Measurements from ENCODE around the gene IL19.

Gene IL19, protein sequence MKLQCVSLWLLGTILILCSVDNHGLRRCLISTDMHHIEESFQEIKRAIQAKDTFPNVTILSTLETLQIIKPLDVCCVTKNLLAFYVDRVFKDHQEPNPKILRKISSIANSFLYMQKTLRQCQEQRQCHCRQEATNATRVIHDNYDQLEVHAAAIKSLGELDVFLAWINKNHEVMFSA

DNA sequence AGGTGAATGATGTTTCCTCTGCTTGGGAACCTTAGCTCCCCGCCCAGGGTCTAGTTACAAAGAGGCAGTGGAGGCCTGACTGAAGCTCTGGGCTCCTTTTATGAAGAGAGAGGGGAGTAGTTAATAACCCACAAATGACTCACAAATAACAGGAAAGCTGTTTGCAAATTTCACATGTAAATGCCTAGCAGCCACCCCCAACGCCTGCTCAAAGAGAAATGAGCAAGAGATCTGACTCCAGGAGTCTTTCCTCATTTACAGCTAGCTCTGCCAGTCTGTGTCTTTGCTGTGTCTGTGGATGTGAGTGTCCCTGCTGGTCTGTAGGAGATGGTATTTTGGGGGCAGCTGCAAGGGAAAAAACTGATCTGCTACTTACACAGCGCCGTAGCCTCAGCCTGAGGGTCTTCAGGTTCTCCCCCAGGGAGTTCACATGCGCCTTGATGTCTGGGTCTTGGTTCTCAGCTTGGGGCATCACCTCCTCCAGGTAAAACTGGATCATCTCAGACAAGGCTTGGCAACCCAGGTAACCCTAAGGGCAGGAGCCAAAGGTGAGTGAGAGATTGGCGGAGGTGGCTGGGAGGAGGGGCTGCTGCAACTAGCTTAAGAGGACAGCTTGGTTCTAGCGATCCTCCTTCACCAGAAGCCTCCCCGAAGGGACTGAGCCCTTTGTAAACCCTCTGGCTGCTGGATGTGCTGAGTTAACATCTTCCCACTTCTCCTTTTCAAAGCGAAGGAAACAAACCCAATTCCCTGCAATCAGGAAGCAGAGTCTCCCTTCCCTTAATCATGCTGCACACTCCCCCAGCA lies at the start of gene IL19:
Gene IL19, plus strand, starts transcription at position 243 of the 807 bp plus-strand sequence. CDS start 65,890 bp downstream, outside the sequence.
- no peak for DNase-seq (ENCODE audit: low spot score)
- peak within 1 kb of the TSS; percentile 51 for H3K4me3 Mint-ChIP-seq
- H3K36me3 Mint-ChIP-seq (ENCODE audit: low read depth) = no peaks in the 10 kb centered on the region

DNA sequence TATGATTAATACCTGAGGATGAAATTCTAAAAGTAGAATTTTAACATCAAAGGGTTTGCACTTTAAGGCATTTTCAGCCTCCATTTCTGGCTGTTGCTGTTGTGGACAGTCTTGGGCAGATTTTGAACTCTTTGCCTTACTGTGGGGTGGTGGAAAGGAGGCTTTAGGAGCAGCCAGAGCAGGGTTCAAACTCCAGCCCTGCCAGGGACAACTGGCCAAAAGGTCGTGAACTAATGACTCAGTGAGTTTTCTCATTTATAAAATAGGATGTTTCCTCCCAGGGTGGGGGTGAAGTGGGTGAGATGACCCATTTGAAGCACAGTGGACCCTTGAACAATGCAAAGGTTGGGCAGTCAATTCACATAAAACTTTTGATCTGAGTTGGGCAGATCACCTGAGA lies 49.1 kb upstream of the IL19 start:
- no peak overlapping the region for H3K4me3 Mint-ChIP-seq
- H3K4me1 Mint-ChIP-seq (ENCODE audit: low read depth) = peaks cover 45% of the 10 kb centered on the region
- H3K36me3 Mint-ChIP-seq (ENCODE audit: low read depth) = no peaks in the 10 kb centered on the region
- H3K27ac Mint-ChIP-seq = no peak overlapping the region
- no peak for DNase-seq (ENCODE audit: low spot score)
- H3K27me3 Mint-ChIP-seq (ENCODE audit: low read depth) = no peaks in the 10 kb centered on the region
- no peaks in the 10 kb centered on the region for H3K9me3 Mint-ChIP-seq

More for the DNA sequence above, at the start of gene IL19:
- Mint-ChIP-seq H3K27ac (peak within 1 kb of the TSS; percentile 72), H3K9me3 (no peaks in the 10 kb centered on the region), H3K27me3 (ENCODE audit: low read depth) (peaks cover 32% of the 10 kb centered on the region), H3K4me1 (ENCODE audit: low read depth) (peaks cover 77% of the 10 kb centered on the region)

DNA sequence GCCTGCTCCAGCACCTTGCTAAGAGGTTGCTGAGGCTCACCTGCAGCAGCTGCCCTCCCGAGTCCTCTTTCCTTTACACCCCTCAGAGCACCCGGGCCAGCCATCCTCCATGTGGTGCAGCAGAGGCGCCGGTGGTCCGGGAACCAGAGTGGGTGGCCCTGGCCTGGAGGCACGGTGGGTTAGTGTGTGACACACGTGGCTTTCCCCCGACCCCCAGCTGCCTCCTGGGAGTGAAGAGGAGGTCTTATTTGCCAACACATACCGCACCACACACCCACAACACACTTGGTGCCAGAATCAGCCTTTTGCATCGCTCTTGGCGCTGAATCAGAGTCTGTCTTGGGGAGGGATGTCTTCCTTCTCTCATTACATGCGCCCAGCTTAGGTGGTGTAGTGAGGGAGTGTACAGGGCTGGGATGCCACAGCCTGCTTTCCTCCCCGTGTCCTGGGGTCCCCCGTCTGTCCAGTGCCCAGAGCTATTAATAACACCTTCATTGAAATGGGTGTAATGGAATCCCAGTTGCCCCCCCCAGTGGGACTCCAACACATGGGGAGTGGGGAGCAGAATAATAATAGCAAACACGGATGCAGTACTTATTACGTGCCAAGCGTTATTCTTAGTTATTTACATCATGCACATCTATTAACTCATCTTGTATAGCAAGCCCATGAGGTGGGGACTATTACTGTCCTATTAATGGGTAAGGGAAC lies 47.7 kb upstream of the IL19 start:
- Mint-ChIP-seq H3K27ac (no peak overlapping the region), H3K36me3 (ENCODE audit: low read depth) (no peaks in the 10 kb centered on the region), H3K4me1 (ENCODE audit: low read depth) (peaks cover 37% of the 10 kb centered on the region), H3K27me3 (ENCODE audit: low read depth) (no peaks in the 10 kb centered on the region), H3K4me3 (no peak overlapping the region), H3K9me3 (no peaks in the 10 kb centered on the region)
- DNase-seq (ENCODE audit: low spot score) = no peak

DNA sequence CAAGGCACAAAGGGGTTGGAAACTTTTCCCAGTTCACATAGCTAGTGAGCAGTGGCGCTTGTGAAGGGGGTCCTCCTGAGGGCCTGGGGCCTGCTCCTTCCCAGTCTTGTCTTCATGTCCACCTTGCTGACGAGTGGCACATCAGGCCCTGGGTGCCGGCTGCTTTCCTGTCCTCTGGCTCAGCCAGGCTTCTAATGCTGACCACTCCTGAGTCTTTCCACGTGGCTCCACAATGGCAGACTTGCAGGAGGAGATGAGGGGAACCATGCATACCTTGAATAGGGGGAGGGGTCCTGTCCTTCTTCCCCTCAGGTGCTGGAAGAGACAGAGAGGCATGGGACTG lies 47.1 kb upstream of the IL19 start:
- Mint-ChIP-seq H3K9me3 (no peaks in the 10 kb centered on the region), H3K27ac (no peak overlapping the region), H3K27me3 (ENCODE audit: low read depth) (no peaks in the 10 kb centered on the region), H3K36me3 (ENCODE audit: low read depth) (peaks cover 1% of the 10 kb centered on the region), H3K4me3 (no peak overlapping the region), H3K4me1 (ENCODE audit: low read depth) (peaks cover 39% of the 10 kb centered on the region)
- no peak for DNase-seq (ENCODE audit: low spot score)

DNA sequence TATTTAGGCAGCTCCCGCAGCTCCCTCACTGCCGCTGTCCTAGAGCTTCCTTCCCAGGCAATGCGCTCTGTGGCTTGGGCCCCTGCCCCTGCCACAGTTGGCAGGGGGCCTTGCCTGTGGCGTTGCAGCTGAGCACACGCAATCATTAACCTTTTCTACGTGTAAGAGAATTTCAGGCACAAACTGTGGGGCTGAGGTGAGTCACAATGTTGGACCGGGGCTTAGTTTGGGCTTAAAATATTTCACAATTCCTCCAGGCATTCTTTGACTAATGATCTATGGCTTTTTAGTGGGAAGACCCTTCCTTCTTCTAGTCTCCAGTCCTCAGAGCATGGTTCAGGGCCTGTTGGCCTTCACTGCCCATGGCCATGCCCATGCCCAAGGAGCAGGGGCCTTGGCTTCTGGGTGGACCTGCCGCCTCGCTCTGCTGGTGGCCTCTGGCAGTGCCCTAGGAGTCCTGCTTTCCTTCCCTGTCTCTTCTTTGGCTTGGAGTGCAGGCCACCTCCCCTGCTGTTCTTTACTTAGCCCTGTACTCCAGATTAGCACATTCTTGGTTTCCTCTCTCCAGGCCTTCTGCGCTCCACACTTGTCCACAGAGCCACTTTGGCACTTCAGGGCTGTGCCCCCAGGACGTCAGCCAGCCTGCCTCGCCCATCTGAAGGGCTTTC lies 46.6 kb upstream of the IL19 start:
- no peak overlapping the region for H3K4me3 Mint-ChIP-seq

DNA sequence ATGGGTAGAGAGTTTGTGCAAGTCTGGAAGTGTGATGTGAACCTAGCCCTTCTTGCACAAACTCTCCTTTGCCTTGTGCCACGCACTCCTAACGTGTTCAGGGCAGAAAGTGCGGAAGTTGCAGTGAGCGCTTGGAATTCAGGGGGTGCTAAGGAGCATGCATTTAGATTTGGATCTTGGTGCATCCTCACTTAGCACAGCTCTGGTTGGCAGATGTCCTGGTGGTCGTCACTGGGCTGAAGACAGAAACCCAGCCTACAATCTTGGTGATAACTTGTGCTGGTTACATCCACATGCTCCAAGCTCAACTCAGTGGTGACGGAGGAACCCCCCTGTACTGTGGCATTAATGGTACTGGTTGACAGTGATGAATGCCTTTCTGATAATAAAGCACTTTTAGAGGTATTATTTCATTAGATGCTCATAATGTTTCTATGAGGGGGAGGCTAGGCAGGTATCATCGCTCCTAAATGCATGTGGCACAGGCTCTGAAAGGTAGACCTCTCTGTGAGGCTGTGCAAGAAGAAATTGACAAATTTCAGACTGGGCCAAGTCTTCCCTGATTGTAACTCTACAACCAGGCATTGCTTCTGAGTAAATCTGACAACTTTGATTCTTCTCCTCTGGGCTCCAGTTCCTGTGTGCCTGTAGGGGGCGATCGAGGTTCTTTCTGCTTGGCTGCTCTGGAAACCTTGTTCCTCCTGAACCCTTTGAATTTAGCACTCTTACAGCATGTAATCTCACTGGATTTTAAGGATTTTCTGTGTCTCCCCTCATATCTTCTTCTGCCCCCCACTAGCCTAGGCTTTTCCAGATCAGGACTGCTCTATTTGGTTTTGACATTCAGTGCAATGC lies 45.2 kb upstream of the IL19 start:
- Mint-ChIP-seq H3K27me3 (ENCODE audit: low read depth) (no peaks in the 10 kb centered on the region), H3K4me1 (ENCODE audit: low read depth) (peaks cover 28% of the 10 kb centered on the region), H3K9me3 (no peaks in the 10 kb centered on the region), H3K27ac (no peak overlapping the region), H3K4me3 (no peak overlapping the region), H3K36me3 (ENCODE audit: low read depth) (peaks cover 10% of the 10 kb centered on the region)
- peak; percentile 33 for DNase-seq (ENCODE audit: low spot score)

More for the DNA sequence above, 46.6 kb upstream of the IL19 start:
- no peak for DNase-seq (ENCODE audit: low spot score)
- no peaks in the 10 kb centered on the region for H3K9me3 Mint-ChIP-seq
- no peak overlapping the region for H3K27ac Mint-ChIP-seq
- H3K4me1 Mint-ChIP-seq (ENCODE audit: low read depth) = peaks cover 36% of the 10 kb centered on the region
- no peaks in the 10 kb centered on the region for H3K27me3 Mint-ChIP-seq (ENCODE audit: low read depth)
- peaks cover 1% of the 10 kb centered on the region for H3K36me3 Mint-ChIP-seq (ENCODE audit: low read depth)

DNA sequence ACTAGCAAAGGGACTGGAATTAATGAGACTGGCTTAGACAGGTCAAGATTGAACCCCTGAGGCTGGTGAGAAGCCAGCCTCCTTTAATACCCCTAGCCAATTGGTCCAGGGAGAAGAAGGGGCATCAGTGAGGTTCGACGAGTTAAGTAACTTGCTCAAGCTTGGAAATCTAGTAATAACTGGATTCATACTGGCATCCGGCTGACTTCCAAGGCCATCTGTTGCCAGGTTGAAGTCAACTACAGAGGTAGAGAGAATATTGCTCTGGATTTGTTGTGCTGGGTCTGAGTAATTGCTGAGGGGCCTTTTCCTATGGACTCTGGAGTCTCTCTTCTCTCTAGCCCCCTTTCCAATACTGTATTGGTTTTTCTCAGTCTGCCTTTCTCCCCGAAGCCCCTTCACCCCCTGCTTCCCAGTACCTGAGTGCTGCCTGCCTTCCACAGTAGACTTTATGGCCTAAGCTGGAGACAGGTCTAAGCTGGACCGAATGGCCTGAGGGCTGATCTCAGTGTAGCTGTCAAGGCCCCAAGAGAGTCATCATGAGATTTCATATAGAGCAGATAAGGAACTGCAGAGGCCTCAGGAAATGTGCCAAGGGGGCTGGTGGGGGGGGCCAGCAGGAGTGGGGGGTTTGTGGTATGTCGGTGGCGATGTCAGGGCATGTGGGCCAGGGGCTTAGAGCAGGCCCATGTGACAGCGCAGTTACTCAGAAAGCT lies 42.4 kb upstream of the IL19 start:
- H3K27ac Mint-ChIP-seq = no peak overlapping the region
- H3K27me3 Mint-ChIP-seq (ENCODE audit: low read depth) = no peaks in the 10 kb centered on the region
- H3K36me3 Mint-ChIP-seq (ENCODE audit: low read depth) = peaks cover 31% of the 10 kb centered on the region
- H3K4me3 Mint-ChIP-seq = no peak overlapping the region
- H3K9me3 Mint-ChIP-seq = no peaks in the 10 kb centered on the region
- H3K4me1 Mint-ChIP-seq (ENCODE audit: low read depth) = peaks cover 20% of the 10 kb centered on the region
- no peak for DNase-seq (ENCODE audit: low spot score)

DNA sequence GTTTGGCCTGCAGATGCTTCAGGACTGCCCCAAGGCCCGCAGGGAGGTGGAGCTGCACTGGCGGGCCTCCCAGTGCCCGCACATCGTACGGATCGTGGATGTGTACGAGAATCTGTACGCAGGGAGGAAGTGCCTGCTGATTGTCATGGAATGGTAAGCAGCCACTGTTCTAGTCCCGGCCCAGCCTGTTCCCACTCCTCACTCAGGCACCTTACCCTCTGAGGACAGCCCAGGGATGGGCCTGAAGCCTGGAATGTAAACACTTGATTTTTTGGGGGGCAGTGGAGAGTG lies 41.9 kb upstream of the IL19 start:
- no peaks in the 10 kb centered on the region for H3K27me3 Mint-ChIP-seq (ENCODE audit: low read depth)
- no peak overlapping the region for H3K27ac Mint-ChIP-seq
- no peak overlapping the region for H3K4me3 Mint-ChIP-seq
- no peaks in the 10 kb centered on the region for H3K9me3 Mint-ChIP-seq
- H3K36me3 Mint-ChIP-seq (ENCODE audit: low read depth) = peaks cover 34% of the 10 kb centered on the region
- no peak for DNase-seq (ENCODE audit: low spot score)
- H3K4me1 Mint-ChIP-seq (ENCODE audit: low read depth) = peaks cover 20% of the 10 kb centered on the region

DNA sequence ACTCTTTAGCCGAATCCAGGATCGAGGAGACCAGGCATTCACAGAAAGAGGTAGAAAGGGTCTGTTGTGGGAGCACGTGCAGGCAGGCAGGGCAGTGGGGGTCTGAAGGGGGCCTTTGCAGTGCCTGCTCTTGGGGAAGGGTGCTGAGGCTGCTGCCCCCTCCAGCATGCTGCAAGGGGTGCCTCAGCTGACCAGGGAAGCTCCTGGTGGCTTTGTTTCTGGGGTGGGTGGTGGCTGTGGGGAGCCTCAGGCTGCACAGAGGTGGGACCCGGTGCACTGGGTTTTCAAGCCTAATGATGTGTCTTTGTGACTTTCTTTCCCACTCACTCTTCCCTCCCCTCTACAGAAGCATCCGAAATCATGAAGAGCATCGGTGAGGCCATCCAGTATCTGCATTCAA lies 41.5 kb upstream of the IL19 start:
- H3K36me3 Mint-ChIP-seq (ENCODE audit: low read depth) = peaks cover 34% of the 10 kb centered on the region
- no peak overlapping the region for H3K27ac Mint-ChIP-seq
- no peak overlapping the region for H3K4me3 Mint-ChIP-seq
- no peaks in the 10 kb centered on the region for H3K9me3 Mint-ChIP-seq
- peaks cover 20% of the 10 kb centered on the region for H3K4me1 Mint-ChIP-seq (ENCODE audit: low read depth)
- DNase-seq (ENCODE audit: low spot score) = no peak
- no peaks in the 10 kb centered on the region for H3K27me3 Mint-ChIP-seq (ENCODE audit: low read depth)

DNA sequence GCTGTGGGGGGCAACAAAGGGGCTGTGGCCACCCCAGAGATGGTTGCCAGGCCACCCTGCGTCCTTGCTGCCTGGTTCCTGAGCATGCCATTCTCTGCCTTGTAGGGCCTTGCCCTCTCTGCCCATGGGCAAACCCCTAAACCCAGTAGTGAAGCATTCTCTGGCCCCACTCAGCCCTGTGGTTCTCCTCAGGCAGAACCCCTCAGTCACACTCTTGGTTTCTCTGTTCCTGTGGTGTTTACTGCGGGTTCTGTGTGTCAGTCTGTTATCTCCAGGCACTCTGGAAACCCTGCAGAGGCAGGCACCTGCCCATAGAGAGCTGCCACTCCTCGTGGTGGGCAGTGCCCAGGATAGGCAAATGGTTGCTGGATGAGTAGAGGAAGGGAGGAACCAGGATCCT lies 41.1 kb upstream of the IL19 start:
- peaks cover 35% of the 10 kb centered on the region for H3K36me3 Mint-ChIP-seq (ENCODE audit: low read depth)
- no peak overlapping the region for H3K27ac Mint-ChIP-seq
- no peak overlapping the region for H3K4me3 Mint-ChIP-seq
- DNase-seq (ENCODE audit: low spot score) = no peak
- no peaks in the 10 kb centered on the region for H3K9me3 Mint-ChIP-seq
- no peaks in the 10 kb centered on the region for H3K27me3 Mint-ChIP-seq (ENCODE audit: low read depth)
- peaks cover 22% of the 10 kb centered on the region for H3K4me1 Mint-ChIP-seq (ENCODE audit: low read depth)

DNA sequence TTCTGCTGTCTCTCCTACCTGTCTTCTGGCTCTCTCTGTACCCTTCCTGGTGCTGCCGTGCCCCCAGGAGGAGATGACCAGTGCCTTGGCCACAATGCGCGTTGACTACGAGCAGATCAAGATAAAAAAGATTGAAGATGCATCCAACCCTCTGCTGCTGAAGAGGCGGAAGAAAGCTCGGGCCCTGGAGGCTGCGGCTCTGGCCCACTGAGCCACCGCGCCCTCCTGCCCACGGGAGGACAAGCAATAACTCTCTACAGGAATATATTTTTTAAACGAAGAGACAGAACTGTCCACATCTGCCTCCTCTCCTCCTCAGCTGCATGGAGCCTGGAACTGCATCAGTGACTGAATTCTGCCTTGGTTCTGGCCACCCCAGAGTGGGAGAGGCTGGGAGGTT lies 38.1 kb upstream of the IL19 start:
- H3K4me1 Mint-ChIP-seq (ENCODE audit: low read depth) = peaks cover 27% of the 10 kb centered on the region

DNA sequence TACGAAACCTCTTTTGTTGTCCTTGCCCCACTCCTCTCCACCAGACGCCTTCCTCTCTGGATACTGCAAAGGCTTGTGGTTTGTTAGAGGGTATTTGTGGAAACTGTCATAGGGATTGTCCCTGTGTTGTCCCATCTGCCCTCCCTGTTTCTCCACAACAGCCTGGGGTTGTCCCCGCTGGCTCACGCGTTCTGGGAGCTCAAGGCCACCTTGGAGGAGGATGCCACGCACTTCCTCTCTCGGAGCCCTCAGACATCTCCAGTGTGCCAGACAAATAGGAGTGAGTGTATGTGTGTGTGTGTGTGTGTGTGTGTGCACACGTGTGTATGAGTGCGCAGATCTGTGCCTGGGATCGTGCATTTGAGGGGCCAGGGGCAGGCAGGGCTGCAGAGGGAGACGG lies 37.6 kb upstream of the IL19 start:
- H3K4me1 Mint-ChIP-seq (ENCODE audit: low read depth) = peaks cover 32% of the 10 kb centered on the region
- DNase-seq (ENCODE audit: low spot score) = no peak
- no peaks in the 10 kb centered on the region for H3K27me3 Mint-ChIP-seq (ENCODE audit: low read depth)
- peaks cover 45% of the 10 kb centered on the region for H3K36me3 Mint-ChIP-seq (ENCODE audit: low read depth)
- H3K9me3 Mint-ChIP-seq = no peaks in the 10 kb centered on the region
- H3K4me3 Mint-ChIP-seq = no peak overlapping the region
- no peak overlapping the region for H3K27ac Mint-ChIP-seq

More for the DNA sequence above, 38.1 kb upstream of the IL19 start:
- Mint-ChIP-seq H3K27ac (no peak overlapping the region), H3K36me3 (ENCODE audit: low read depth) (peaks cover 45% of the 10 kb centered on the region), H3K9me3 (no peaks in the 10 kb centered on the region), H3K27me3 (ENCODE audit: low read depth) (no peaks in the 10 kb centered on the region), H3K4me3 (no peak overlapping the region)
- no peak for DNase-seq (ENCODE audit: low spot score)
